Stomach (tissue), 4 donors: Measurements from ENCODE around the gene FCHSD2.

ENCODE experiments used
- CTCF ChIP-seq, 7 experiments: fragments of 450-650 bp in 4 of 7; fragments of 200-600 bp in 3 of 7; sonication (generic) in 3 of 7; IDR thresholded peaks; one replicate each; pipeline ENCODE4 v1.5.1; 2016 to 2019; ENCODE audit warnings: antibody characterized with exemption in 7 of 7, control low read depth in 2 of 7, mild to moderate bottlenecking in 1 of 7
- EP300 ChIP-seq: sonication (generic); formaldehyde crosslinking; IDR thresholded peaks from one replicate; pipeline ENCODE4 v1.6.1; 2017; ENCODE audit warnings: antibody characterized with exemption
- POLR2A ChIP-seq, 4 donors: fragments of 450-650 bp; IDR thresholded peaks; one replicate each; pipeline ENCODE4 v1.6.1; 2016; ENCODE audit warnings: antibody characterized with exemption in 4 of 4, control low read depth in 2 of 4, mild to moderate bottlenecking in 1 of 4, moderate library complexity in 1 of 4

GRCh38 chr11:72912253-72912652 is 229.9 kb downstream of the FCHSD2 start:
- TF ChIP-seq CTCF (IDR thresholded peaks at IDR 0.05) (no peak), POLR2A (IDR thresholded peaks at IDR 0.05) (no peak), EP300 (no peak)
